8988T (cell line): ENCODE results near the gene TMEM158.

Experiments
- DNase-seq: peaks from one replicate; pipeline ENCODE4 v3.0.0; 2011

Gene TMEM158

GRCh38 chr3:45232521-45232920, 6.4 kb upstream of the TMEM158 start:
- DNase-seq, result no peak

DNA sequence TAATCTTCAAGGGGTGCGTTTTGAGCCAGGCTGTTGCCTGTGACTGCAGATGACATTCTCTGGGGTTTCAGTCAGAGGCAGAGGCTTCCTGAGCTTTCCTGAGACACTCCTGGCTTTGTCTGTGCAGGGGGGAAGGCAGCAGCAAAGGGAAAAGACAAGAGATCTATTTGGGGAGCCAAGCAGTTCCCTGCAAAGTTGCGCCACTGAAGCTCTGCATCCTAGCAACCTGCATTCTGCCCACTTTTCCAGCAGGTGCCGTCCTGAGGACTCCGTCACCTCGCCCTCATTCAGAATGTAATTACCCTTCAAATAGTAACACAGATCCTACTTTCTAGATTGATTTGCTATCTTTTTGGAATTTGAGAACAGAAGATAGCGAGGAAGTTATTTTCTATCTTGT, 1.9 kb upstream of the TMEM158 start:
- DNase-seq, result no peak

- no peak for DNase-seq
Measured at GRCh38 chr3:45227071-45227820, 1.2 kb upstream of the TMEM158 start.

DNA sequence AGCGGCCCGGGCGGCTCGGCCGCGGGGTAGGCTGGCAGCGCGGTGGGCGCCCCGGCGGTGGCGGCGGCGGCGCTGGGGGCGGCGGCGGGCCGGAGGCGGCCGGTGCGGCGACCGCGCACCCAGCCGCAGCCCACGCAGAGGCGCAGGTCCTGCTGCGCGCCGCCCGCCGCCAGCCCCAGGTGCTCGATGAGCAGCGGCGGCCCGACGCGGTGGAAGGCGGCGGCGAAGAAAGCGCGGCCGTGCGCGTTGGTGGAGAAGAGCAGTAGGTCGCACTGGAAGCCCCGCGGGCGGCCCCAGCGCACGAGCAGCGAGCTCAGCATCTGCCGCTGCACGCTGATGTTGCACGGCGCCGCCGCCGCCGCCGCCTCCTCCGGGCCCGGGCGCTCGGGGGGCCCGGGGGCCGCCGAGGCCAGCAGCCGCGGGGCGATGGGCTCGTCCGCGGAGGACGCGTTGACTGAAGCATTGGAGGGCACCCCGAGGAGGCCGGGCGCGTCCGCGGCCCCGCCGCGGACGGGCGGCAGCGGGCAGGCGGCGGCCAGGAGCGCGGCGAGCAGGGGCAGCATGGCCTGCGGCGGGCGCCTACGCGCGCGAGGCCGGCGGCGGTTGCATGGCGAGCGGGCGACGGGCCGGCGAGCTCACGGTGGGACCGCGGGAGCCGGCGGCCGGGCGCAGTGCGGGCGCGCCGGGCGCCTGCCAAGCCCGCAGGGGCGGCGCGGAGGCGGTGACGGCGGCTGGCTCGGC, 452 bp downstream of the TMEM158 start:
- DNase-seq, result peak; percentile 61

- peak; percentile 94 for DNase-seq
Measured at GRCh38 chr3:45224824-45225464, 1.1 kb downstream of the TMEM158 start.

GRCh38 chr3:45223889-45224727, 2.0 kb downstream of the TMEM158 start:
- no peak for DNase-seq

GRCh38 chr3:45219694-45220093, 6.4 kb downstream of the TMEM158 start:
- no peak for DNase-seq

DNA sequence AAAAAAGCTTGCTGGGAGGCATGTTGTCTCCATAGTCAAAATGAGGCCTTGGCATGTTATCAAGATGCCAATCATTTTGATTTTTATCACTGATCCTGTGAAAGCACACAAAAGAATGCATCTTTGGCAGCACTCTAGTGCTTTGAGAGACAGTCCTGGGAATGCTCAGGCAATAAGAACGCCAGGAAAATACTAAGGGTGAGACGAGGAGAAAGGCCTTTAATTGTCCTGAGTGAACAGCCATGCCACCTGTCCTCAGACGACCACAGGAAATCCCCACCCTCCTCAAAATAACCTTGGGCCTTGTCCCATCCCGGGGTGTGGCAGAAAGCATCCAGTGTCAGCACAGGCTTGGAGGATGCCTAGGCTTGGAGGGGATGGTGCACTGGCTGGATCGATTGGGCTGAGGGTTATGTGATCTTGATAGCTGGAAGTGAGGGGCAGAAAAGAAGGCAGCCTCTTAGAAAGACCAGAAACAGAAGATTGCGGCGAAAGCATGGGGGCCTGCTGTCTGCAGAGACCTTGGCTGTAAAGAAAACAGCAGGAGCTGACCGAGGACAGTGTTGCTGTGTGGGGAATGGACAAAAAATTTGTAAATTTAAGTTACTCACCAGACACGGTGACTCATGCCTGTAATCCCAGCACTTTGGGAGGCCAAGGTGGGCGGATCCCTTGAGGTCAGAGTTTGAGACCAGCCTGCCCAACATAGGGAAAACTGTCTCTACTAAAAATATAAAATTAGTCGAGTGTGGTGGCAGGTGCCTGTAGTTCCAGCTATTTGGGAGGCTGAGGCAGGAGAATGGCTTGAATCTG, 7.3 kb downstream of the TMEM158 start:
- no peak for DNase-seq

DNA sequence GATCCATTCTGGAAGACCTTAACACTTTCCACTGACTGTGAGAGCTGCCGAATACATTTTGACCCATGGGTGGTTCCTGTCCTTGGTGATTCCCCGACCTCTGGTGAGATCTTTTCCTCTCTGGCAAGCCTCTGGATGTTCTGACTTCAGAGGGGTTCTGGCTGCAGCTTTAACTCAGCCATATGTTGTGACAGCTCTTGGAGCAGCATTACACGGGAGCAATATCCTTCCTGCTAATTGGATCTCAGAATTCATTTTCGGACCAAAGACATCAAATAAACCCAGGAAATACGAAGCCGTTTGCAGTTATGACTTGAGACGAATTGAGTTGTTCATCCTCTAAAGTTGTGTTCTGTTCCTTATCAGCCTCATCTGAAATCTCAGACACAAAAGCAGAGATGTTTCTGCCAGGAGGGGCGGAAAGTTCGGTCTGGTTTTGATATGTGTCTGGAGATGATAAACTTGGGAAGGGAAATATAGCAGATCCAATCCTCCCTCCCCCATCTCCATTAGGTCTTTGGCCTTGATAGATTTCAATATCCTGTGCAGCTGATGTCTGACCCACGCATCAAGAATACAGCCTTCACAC, 10.0 kb downstream of the TMEM158 start:
- DNase-seq, result no peak

DNA sequence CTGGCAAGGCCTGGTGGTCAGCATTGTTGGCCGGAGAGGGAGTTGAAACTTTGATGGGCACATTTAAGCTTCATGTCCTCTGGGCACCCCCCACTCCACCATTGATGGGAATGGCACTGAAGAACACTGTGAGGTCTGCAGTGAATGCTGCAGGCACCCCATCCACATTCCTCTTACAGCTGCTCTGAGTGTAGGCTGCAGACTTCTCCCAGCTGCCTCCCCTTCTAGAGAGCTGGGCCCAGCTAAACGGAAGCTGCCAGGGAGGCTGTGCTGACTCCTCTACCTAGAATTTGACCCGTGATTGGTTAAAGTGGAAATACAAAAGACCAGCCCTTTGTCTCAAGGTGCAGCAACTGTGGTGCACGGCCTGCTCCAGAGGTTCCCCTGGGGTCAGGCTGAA, 10.6 kb downstream of the TMEM158 start:
- DNase-seq, result no peak

DNA sequence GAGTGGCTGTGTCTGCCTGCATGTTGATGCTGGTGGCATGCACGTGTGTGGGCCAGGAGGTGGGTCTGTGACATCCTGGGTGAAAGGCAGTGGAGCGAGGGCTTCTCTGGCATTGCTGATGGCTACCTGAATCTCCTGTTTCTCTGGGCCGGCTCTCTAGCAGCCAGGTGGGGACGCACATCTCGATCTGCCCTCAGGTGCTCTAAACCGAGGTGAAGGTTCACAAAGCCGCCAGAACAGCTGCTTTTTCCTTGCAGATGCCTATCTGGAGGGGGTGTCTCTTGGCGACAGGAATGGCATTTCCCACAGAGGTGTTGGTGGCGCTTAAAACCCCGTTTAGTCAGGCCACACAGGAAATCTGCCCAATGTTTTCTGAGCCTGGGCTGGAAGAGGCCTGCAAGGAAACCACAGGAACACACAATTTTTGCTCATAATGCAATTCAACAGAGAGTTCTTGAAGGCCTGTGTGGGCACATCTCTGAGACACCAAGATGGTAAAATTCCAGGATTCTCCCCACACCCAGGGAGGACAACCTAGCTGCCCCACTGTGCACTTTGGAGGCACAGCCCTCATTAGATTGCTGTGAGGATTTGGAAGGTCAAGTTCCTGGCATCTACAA, 11.9 kb downstream of the TMEM158 start:
- no peak for DNase-seq

- no peak for DNase-seq
Measured at GRCh38 chr3:45212095-45212468, 14.0 kb downstream of the TMEM158 start.

GRCh38 chr3:45211466-45212094, 14.5 kb downstream of the TMEM158 start:
- no peak for DNase-seq

GRCh38 chr3:45210308-45211041, 15.6 kb downstream of the TMEM158 start:
- DNase-seq, result peak; percentile 75

DNA sequence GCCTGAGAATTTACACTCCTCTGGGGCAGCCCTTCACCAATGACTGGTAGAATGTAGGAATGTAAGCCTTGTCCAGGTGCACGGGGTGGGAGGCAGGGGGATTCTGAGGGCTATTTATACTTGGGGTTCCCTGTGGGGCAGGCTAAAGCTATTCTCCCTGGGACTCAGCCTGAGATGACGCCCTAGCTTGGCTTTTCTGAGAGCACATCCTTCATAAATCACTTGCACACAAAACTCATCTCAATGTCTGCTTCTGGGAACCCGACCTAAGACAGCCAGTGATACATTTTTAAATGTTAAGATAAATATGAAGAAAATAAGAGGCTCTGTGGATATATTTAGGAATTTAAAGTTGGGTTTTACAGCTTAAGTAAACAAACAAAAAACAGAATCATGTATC, 16.6 kb downstream of the TMEM158 start:
- DNase-seq, result no peak

- DNase-seq, result no peak
Measured at GRCh38 chr3:45208586-45208985, 17.5 kb downstream of the TMEM158 start.

- DNase-seq, result no peak
Measured at GRCh38 chr3:45207446-45207845, 18.6 kb downstream of the TMEM158 start.

GRCh38 chr3:45205126-45205525, 21.0 kb downstream of the TMEM158 start:
- no peak for DNase-seq

- no peak for DNase-seq
Measured at GRCh38 chr3:45204136-45204535, 22.0 kb downstream of the TMEM158 start.
